Measurements from ENCODE around the gene ZNF385C.

ZNF385C gene

DNA sequence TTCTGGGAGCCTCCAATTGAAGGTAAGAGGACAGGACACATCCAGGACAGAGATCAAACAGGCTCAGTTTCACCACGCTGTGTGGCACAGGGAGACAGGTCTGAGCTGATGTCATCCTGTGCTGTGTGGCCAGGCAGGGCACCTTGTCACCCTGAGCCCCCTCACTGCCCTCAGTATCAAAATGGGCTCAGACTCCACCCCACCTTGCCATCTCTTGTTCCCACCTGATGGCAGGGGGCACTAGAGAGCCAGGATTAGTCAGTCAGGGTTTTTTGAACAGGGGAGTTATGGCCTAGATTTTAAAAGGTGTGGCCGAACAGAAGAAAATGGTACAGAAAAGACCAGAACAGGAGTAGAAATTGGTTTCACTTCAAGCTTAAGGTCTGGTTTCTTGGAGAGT is 20.3 kb upstream of the ZNF385C start:
- Histone ChIP-seq H3K27me3 (ENCODE audit: insufficient read depth, poor library complexity, severe bottlenecking) (no peaks in the 10 kb centered on the region), H3K27ac (replicated peaks) (no peak overlapping the region), H3K4me3 (replicated peaks; ENCODE audit: insufficient read depth, low read length) (no peak overlapping the region)
- DNase-seq (ENCODE audit: low read depth in 1 of 2, low spot score in 1 of 2), result peak in 1 of 2 experiments; percentile 50
- TF ChIP-seq POLR2AphosphoS5 (IDR thresholded peaks at IDR 0.05; ENCODE audit: low read depth) (no peak), SPI1 (IDR thresholded peaks at IDR 0.05; ENCODE audit: borderline replicate concordance, low read depth) (no peak), GABPA (IDR thresholded peaks at IDR 0.05; ENCODE audit: low read depth) (no peak), CTCF (IDR thresholded peaks at IDR 0.05; ENCODE audit: insufficient read depth, low read length) (peak; percentile 37), REST (IDR thresholded peaks at IDR 0.05; ENCODE audit: insufficient replicate concordance, low read depth) (no peak)

DNA sequence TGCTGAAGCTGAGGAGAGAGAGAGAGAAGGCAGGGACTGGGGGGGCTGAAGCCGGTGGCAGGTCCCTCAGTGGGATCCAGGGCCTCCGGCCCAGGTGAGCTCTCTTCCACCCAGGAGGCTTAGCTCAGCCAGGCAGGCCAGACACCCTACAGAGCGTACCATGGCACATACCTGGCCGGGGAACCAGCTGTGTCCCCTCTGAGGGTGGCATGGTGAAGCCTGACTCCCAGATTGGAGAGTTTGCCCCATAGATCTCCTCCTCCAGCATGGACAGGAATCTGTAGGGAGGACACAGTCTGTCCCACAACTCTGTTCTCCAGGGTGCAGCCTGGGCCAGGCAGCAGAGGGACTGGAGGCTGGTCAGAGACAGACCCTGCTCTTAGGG is 19.8 kb upstream of the ZNF385C start:
- no peak overlapping the region for H3K4me3 ChIP-seq (replicated peaks; ENCODE audit: insufficient read depth, low read length)

More for the DNA sequence above, 19.8 kb upstream of the ZNF385C start:
- Histone ChIP-seq H3K27me3 (ENCODE audit: insufficient read depth, poor library complexity, severe bottlenecking) (no peaks in the 10 kb centered on the region), H3K27ac (replicated peaks) (no peak overlapping the region)
- no peak for DNase-seq (ENCODE audit: low read depth in 1 of 2, low spot score in 1 of 2)
- TF ChIP-seq CTCF (IDR thresholded peaks at IDR 0.05; ENCODE audit: insufficient read depth, low read length), result no peak
- TF ChIP-seq POLR2AphosphoS5 (IDR thresholded peaks at IDR 0.05; ENCODE audit: low read depth), result no peak
- TF ChIP-seq SPI1 (IDR thresholded peaks at IDR 0.05; ENCODE audit: borderline replicate concordance, low read depth), result no peak
- TF ChIP-seq GABPA (IDR thresholded peaks at IDR 0.05; ENCODE audit: low read depth), result no peak
- no peak for TF ChIP-seq REST (IDR thresholded peaks at IDR 0.05; ENCODE audit: insufficient replicate concordance, low read depth)
